Measurements from ENCODE around the gene FAM110A. TPM values are rescaled to one million over a fixed set of nuclear protein-coding genes. Genes with fewer than 3 reads are reported as not detected.

Gene FAM110A
- polyA plus RNA-seq, 2 of the 4 experiments (the other 2 are of a cell fraction) = 3.1 to 4.4 TPM

GRCh38 chr20:881051-881782 is 47.7 kb downstream of the FAM110A start:
- 48% methylated on average over 10 of the region's 10 CpGs for WGBS (ENCODE audit: missing lambda C conversion rate)
- DNase-seq (ENCODE audit: low read depth in 1 of 2, low spot score in 1 of 2) (peak; percentile 59 to 63), ATAC-seq (peak; percentile 71 to 83; a peak in 5 of 6 replicates), FAIRE-seq (peak; percentile 79)
- peak overlapping the region; percentile 55 for H3K4me2 ChIP-seq
- H3K9me3 ChIP-seq = no peaks in the 10 kb centered on the region
- H3K4me3 ChIP-seq = no peak overlapping the region
- TF ChIP-seq MYC (IDR thresholded peaks at IDR 0.05; ENCODE audit: borderline replicate concordance, low read length) (no peak), RARB (CRISPR knock-in tag; IDR thresholded peaks at IDR 0.05) (no peak), MAX (IDR thresholded peaks at IDR 0.05) (0 out of 2 replicates have a peak, but pooled peaks have one; percentile 43), HDAC2 (IDR thresholded peaks at IDR 0.05) (no peak), KDM1A (IDR thresholded peaks at IDR 0.05; ENCODE audit: low read depth) (no peak), CHD4 (IDR thresholded peaks at IDR 0.05; ENCODE audit: borderline replicate concordance) (no peak), HES2 (IDR thresholded peaks at IDR 0.05) (no peak), TP53 (CRISPR knock-in tag; IDR thresholded peaks at IDR 0.05) (no peak), FOSL2 (IDR thresholded peaks at IDR 0.05) (no peak), FOSL2 (CRISPR knock-in tag; IDR thresholded peaks at IDR 0.05) (peak; percentile 53), SMC3 (IDR thresholded peaks at IDR 0.05) (no peak), JUNB (IDR thresholded peaks at IDR 0.05) (no peak), PBX3 (IDR thresholded peaks at IDR 0.05) (no peak), CTCF (IDR thresholded peaks at IDR 0.05) (no peak), CEBPB (IDR thresholded peaks at IDR 0.05) (peak; percentile 36 to 77; a peak in 3 of 4 replicates), HEYL (CRISPR knock-in tag; IDR thresholded peaks at IDR 0.05) (no peak), HOXA7 (CRISPR knock-in tag; IDR thresholded peaks at IDR 0.05) (no peak)
- peak overlapping the region; percentile 60 to 87 for H3K27ac ChIP-seq
- H3K4me1 ChIP-seq = peaks cover 16% of the 10 kb centered on the region
- POLR2A ChIA-PET = no interaction called here
- CTCF ChIA-PET = interaction anchor here (0.7 to 1.4 kb wide), 2 partner anchors 13 to 48 kb away, joined by 3 to 4 read pairs; partner anchors contain the start of gene FAM110A

GRCh38 chr20:881783-882144 is 48.2 kb downstream of the FAM110A start:
- ATAC-seq (no peak), DNase-seq (ENCODE audit: low read depth in 1 of 2, low spot score in 1 of 2) (no peak), FAIRE-seq (no peak)
- peak overlapping the region; percentile 60 to 87 for H3K27ac ChIP-seq
- H3K4me2 ChIP-seq = peak overlapping the region; percentile 55
- no peak overlapping the region for H3K4me3 ChIP-seq
- TF ChIP-seq PHF8 (IDR thresholded peaks at IDR 0.05; ENCODE audit: borderline replicate concordance, low read depth) (no peak), ZFP36 (IDR thresholded peaks at IDR 0.05; ENCODE audit: borderline replicate concordance, partially characterized antibody) (no peak), NPAS2 (CRISPR knock-in tag; IDR thresholded peaks at IDR 0.05; ENCODE audit: borderline replicate concordance) (no peak), HES2 (IDR thresholded peaks at IDR 0.05) (no peak), E2F6 (IDR thresholded peaks at IDR 0.05; ENCODE audit: borderline replicate concordance, low read depth) (no peak)
- no peaks in the 10 kb centered on the region for H3K9me3 ChIP-seq
- H3K4me1 ChIP-seq = peaks cover 16% of the 10 kb centered on the region
- POLR2A ChIA-PET = no interaction called here
- CTCF ChIA-PET = interaction anchor here (0.7 to 1.4 kb wide), 2 partner anchors 13 to 49 kb away, joined by 3 to 4 read pairs; partner anchors contain the start of gene FAM110A
